Measurements from ENCODE around the gene ALS2CL.
"Not testable (repeated sequence)": the region's sequence is repeated elsewhere in the genome, so short reads cannot be mapped to it uniquely, and the experiment has no call there.

The ALS2CL gene

DNA sequence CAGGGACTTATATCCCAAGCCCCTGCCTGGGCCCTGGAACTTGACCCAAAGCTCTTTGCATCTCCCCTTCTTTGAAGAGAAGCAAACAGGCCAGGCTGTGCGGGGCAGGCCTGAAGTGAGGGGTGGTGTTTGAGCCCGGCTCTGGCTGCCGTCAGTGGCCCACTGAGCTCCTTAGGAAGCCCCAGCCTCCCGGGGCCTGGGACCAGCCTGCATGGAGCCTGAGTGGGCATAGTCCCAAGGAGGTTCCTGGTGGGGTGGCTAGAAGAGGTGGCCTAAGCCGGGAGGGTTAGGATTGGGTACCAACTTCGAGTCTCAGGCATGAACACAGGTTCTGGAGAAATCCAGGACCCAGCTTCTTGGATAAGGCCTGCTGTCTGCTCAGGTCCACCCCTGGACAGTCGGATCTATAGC is 14.1 kb upstream of the ALS2CL start:
- H3K9me3 ChIP-seq (replicated peaks; ENCODE audit: low read length) = no peaks in the 10 kb centered on the region
- H3K4me3 ChIP-seq (ENCODE audit: low read length) = no peak overlapping the region
- H3K36me3 ChIP-seq (ENCODE audit: insufficient read depth, low read length) = no peaks in the 10 kb centered on the region
- H3K4me1 ChIP-seq (ENCODE audit: control insufficient read depth, insufficient read depth, low read length) = peaks cover 2% of the 10 kb centered on the region
- no peak overlapping the region for H3K4me2 ChIP-seq (ENCODE audit: low read length)
- no peak overlapping the region for H3K9ac ChIP-seq (ENCODE audit: low read depth, low read length)
- H3K27me3 ChIP-seq (ENCODE audit: control insufficient read depth, insufficient read depth, low read length) = peaks cover 30% of the 10 kb centered on the region

- no peak overlapping the region for H3K4me3 ChIP-seq (ENCODE audit: low read length)
- H3K4me2 ChIP-seq (ENCODE audit: low read length) = no peak overlapping the region
- peaks cover 35% of the 10 kb centered on the region for H3K27me3 ChIP-seq (ENCODE audit: control insufficient read depth, insufficient read depth, low read length)
- no peaks in the 10 kb centered on the region for H3K9me3 ChIP-seq (replicated peaks; ENCODE audit: low read length)
- no peaks in the 10 kb centered on the region for H3K36me3 ChIP-seq (ENCODE audit: insufficient read depth, low read length)
- peaks cover 2% of the 10 kb centered on the region for H3K4me1 ChIP-seq (ENCODE audit: control insufficient read depth, insufficient read depth, low read length)
- H3K9ac ChIP-seq (ENCODE audit: low read depth, low read length) = no peak overlapping the region
Observed at GRCh38 chr3:46706771-46707582, 13.5 kb upstream of the ALS2CL start.

- Histone ChIP-seq H3K4me2 (ENCODE audit: low read length) (no peak overlapping the region), H3K9me3 (replicated peaks; ENCODE audit: low read length) (no peaks in the 10 kb centered on the region), H3K36me3 (ENCODE audit: insufficient read depth, low read length) (no peaks in the 10 kb centered on the region), H3K9ac (ENCODE audit: low read depth, low read length) (no peak overlapping the region), H3K27me3 (ENCODE audit: control insufficient read depth, insufficient read depth, low read length) (peaks cover 37% of the 10 kb centered on the region), H3K4me1 (ENCODE audit: control insufficient read depth, insufficient read depth, low read length) (peaks cover 2% of the 10 kb centered on the region), H3K4me3 (ENCODE audit: low read length) (no peak overlapping the region)
Observed at GRCh38 chr3:46705751-46706552, 12.5 kb upstream of the ALS2CL start.

DNA sequence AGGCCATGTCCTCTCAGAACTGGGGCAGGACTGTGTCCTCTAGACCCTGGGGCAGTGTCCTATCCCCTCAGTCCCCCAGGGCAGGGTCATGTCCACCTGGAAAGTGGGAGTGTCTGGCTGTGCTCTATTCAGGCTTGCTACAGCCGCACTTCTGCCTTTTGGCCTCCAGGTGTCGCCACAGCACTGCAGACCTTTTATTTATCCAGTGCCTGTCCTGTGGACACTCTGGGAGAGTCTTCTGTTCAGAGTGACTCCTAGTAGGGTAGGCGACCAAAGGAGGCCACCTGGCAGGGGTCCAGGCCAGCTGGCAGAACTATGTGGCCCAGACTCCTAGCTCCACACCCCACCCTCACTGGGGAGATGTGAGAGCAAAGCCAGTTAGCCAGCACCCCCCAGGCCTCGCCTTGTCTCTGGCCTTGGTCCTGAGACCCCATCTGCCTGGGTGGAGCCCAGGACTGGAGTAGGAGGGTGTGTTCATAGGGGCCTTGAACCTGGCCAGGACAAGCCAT is 11.6 kb upstream of the ALS2CL start:
- Histone ChIP-seq H3K9me3 (replicated peaks; ENCODE audit: low read length) (no peaks in the 10 kb centered on the region), H3K27me3 (ENCODE audit: control insufficient read depth, insufficient read depth, low read length) (peaks cover 39% of the 10 kb centered on the region), H3K4me3 (ENCODE audit: low read length) (no peak overlapping the region)

GRCh38 chr3:46704346-46704745 is 10.9 kb upstream of the ALS2CL start:
- not testable (repeated sequence) for H3K9ac ChIP-seq (ENCODE audit: low read depth, low read length); H3K4me1 ChIP-seq (ENCODE audit: control insufficient read depth, insufficient read depth, low read length); H3K9me3 ChIP-seq (replicated peaks; ENCODE audit: low read length); H3K4me3 ChIP-seq (ENCODE audit: low read length); H3K4me2 ChIP-seq (ENCODE audit: low read length); H3K36me3 ChIP-seq (ENCODE audit: insufficient read depth, low read length)
- H3K27me3 ChIP-seq (ENCODE audit: control insufficient read depth, insufficient read depth, low read length) = peaks cover 46% of the 10 kb centered on the region

More for the DNA sequence above, 11.6 kb upstream of the ALS2CL start:
- Histone ChIP-seq H3K4me2 (ENCODE audit: low read length) (no peak overlapping the region), H3K9ac (ENCODE audit: low read depth, low read length) (no peak overlapping the region), H3K4me1 (ENCODE audit: control insufficient read depth, insufficient read depth, low read length) (peaks cover 2% of the 10 kb centered on the region), H3K36me3 (ENCODE audit: insufficient read depth, low read length) (no peaks in the 10 kb centered on the region)

DNA sequence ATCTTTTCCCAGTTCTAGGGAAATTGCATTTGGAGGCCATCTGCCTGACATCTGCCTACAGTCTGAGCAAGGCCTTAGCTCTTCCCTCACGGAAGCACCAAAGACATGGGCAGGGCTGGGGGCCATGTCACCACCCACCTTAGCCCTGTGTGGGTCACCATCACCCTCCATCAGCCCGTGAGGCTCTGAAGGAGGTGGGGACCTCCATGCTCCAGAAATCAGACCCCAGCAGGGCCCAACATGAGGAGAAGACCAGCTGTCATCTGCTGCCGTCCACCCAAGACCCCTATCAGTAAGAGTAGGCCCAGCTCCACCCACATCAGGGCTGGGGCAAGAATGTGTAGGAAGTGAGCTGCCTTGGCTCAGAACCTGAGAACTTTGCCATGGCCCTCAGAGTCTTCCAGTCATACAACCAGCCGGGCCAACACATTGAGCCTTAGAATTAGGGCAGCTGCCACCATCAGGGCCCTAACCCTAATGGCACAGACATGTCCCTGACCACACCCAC is 9.6 kb upstream of the ALS2CL start:
- Histone ChIP-seq H3K27me3 (ENCODE audit: control insufficient read depth, insufficient read depth, low read length) (peaks cover 47% of the 10 kb centered on the region), H3K9ac (ENCODE audit: low read depth, low read length) (no peak overlapping the region), H3K4me1 (ENCODE audit: control insufficient read depth, insufficient read depth, low read length) (peaks cover 2% of the 10 kb centered on the region), H3K4me3 (ENCODE audit: low read length) (no peak overlapping the region), H3K36me3 (ENCODE audit: insufficient read depth, low read length) (no peaks in the 10 kb centered on the region), H3K9me3 (replicated peaks; ENCODE audit: low read length) (no peaks in the 10 kb centered on the region), H3K4me2 (ENCODE audit: low read length) (no peak overlapping the region)

- Histone ChIP-seq H3K4me2 (ENCODE audit: low read length) (no peak overlapping the region), H3K4me1 (ENCODE audit: control insufficient read depth, insufficient read depth, low read length) (peaks cover 2% of the 10 kb centered on the region), H3K9ac (ENCODE audit: low read depth, low read length) (no peak overlapping the region), H3K9me3 (replicated peaks; ENCODE audit: low read length) (no peaks in the 10 kb centered on the region), H3K36me3 (ENCODE audit: insufficient read depth, low read length) (no peaks in the 10 kb centered on the region), H3K27me3 (ENCODE audit: control insufficient read depth, insufficient read depth, low read length) (peaks cover 47% of the 10 kb centered on the region), H3K4me3 (ENCODE audit: low read length) (no peak overlapping the region)
Observed at GRCh38 chr3:46702246-46703012, 8.9 kb upstream of the ALS2CL start.

DNA sequence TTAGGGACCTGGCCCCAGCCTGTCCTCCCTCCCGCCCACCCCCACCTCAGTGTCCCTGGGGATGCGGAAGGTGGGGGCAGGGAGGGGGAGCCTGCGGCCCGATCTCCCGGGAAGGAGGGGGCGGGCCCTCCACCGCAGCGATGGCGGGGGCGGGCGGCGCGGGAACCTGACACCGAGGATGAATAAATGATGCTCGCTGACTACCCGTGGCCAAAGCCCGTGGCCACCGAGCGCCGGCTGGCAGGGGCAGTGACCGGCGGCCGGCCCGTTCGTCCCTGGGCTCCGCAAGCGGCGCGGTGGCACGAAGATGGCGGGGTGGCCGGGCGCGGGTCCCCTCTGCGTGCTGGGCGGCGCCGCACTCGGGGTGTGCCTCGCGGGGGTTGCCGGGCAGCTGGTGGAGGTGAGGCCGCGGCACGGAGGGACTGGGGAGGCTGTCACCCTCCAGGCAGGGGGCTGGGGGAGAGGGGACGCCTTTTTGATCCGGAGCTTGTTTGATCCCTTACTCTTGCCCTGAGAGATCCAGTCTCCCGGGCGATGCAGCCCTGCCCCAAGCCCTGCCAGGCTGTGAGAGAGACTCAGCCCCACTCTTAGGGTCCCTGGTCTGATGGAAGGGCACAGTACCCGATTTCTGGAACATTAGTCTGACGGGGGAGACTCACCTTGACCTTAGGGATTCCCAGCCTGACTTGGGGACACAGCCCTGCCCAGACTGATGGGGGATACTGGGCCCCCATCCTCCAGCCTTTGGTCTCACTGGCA is 7.9 kb upstream of the ALS2CL start, which contains the start of gene TMIE:
TSS of gene TMIE (plus strand) at position 212 of the 759 bp plus-strand sequence. CDS start at position 308, 96 bp downstream.
- Histone ChIP-seq H3K9me3 (replicated peaks; ENCODE audit: low read length) (no peaks in the 10 kb centered on the region), H3K36me3 (ENCODE audit: insufficient read depth, low read length) (no peaks in the 10 kb centered on the region), H3K4me2 (ENCODE audit: low read length) (peak within 1 kb of the TSS; percentile 62), H3K27me3 (ENCODE audit: control insufficient read depth, insufficient read depth, low read length) (peaks cover 47% of the 10 kb centered on the region), H3K9ac (ENCODE audit: low read depth, low read length) (no peak within 1 kb of the TSS), H3K4me1 (ENCODE audit: control insufficient read depth, insufficient read depth, low read length) (peaks cover 2% of the 10 kb centered on the region), H3K4me3 (ENCODE audit: low read length) (peak within 1 kb of the TSS; percentile 42)

DNA sequence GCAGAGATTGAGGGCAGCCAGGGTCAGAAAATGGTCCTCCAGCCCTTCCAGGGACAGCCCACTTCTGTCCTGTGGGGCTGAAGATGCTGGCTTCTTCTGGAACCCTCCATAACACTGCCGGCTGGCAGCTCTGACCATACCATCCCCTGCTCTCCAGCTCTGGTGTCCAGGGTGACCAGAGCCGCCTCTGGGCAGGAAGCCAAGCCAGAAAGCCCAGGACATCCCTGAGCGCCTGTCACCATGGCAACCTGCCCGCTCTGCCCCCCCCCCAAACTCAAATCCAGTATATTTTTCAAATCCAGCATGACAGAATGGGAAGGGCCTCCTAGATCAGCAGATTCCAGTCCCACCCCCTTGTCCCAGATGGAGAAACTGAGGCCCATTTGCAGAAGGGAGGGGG is 7.3 kb upstream of the ALS2CL start:
- Histone ChIP-seq H3K4me2 (ENCODE audit: low read length) (no peak overlapping the region), H3K27me3 (ENCODE audit: control insufficient read depth, insufficient read depth, low read length) (peaks cover 47% of the 10 kb centered on the region), H3K4me1 (ENCODE audit: control insufficient read depth, insufficient read depth, low read length) (no peaks in the 10 kb centered on the region), H3K9me3 (replicated peaks; ENCODE audit: low read length) (no peaks in the 10 kb centered on the region), H3K4me3 (ENCODE audit: low read length) (no peak overlapping the region), H3K9ac (ENCODE audit: low read depth, low read length) (no peak overlapping the region), H3K36me3 (ENCODE audit: insufficient read depth, low read length) (no peaks in the 10 kb centered on the region)

- Histone ChIP-seq H3K4me2 (ENCODE audit: low read length) (no peak overlapping the region), H3K36me3 (ENCODE audit: insufficient read depth, low read length) (no peaks in the 10 kb centered on the region), H3K4me3 (ENCODE audit: low read length) (no peak overlapping the region), H3K9me3 (replicated peaks; ENCODE audit: low read length) (no peaks in the 10 kb centered on the region), H3K4me1 (ENCODE audit: control insufficient read depth, insufficient read depth, low read length) (no peaks in the 10 kb centered on the region), H3K9ac (ENCODE audit: low read depth, low read length) (no peak overlapping the region), H3K27me3 (ENCODE audit: control insufficient read depth, insufficient read depth, low read length) (peaks cover 44% of the 10 kb centered on the region)
Observed at GRCh38 chr3:46699676-46700523, 6.4 kb upstream of the ALS2CL start.

Measured in skeletal muscle satellite cell (primary cell).